CD14-positive monocyte (primary cell): ENCODE data around the gene CHRNA9. TPM values are rescaled to one million over a fixed set of nuclear protein-coding genes. Genes with fewer than 3 reads are reported as not detected.

Source experiments
- DNase-seq, 3 donors: peaks; one replicate each; pipeline ENCODE4 v3.0.0-alpha.2; 2011 to 2022
- H2AFZ ChIP-seq: 2 replicates; pipeline ENCODE4 v1.6.0; 2012; ENCODE audit warnings: mild to moderate bottlenecking, low read depth, low read length, inconsistent platforms; ENCODE audit not compliant: insufficient read depth, poor library complexity, severe bottlenecking
- H3K27ac ChIP-seq, 2 donors: 1 replicate in 1 of 2; 2 replicates in 1 of 2; pipeline ENCODE4 v1.5.1; 2012 to 2013; ENCODE audit warnings: low read length in 2 of 2, control low read depth in 1 of 2, inconsistent platforms in 1 of 2, low read depth in 1 of 2, mild to moderate bottlenecking in 1 of 2
- H3K27me3 ChIP-seq, 2 donors: one replicate each; pipeline versions ENCODE4 v1.6.0 to v1.6.1; 2011 to 2013; ENCODE audit warnings: low read length in 2 of 2; ENCODE audit not compliant: control insufficient read depth in 2 of 2, insufficient read depth in 2 of 2
- H3K36me3 ChIP-seq, 2 donors: replicated peaks in 1 of 2; 1 replicate in 1 of 2; 2 replicates in 1 of 2; pipeline versions ENCODE4 v1.5.1 to v1.6.1; 2012 to 2013; ENCODE audit warnings: low read length in 2 of 2, control low read depth in 1 of 2, inconsistent platforms in 1 of 2, mild to moderate bottlenecking in 1 of 2; ENCODE audit not compliant: insufficient read depth in 2 of 2, control insufficient read depth in 1 of 2
- H3K4me1 ChIP-seq, 2 donors: 1 replicate in 1 of 2; 2 replicates in 1 of 2; pipeline versions ENCODE4 v1.5.1 to v1.6.1; 2012 to 2013; ENCODE audit warnings: low read length in 2 of 2, control low read depth in 1 of 2, inconsistent platforms in 1 of 2, mild to moderate bottlenecking in 1 of 2, moderate library complexity in 1 of 2; ENCODE audit not compliant: insufficient read depth in 2 of 2, control insufficient read depth in 1 of 2
- H3K4me2 ChIP-seq: replicated peaks from 2 replicates; pipeline ENCODE3; 2012; ENCODE audit warnings: low read length, moderate library complexity, mild to moderate bottlenecking; ENCODE audit not compliant: poor library complexity, severe bottlenecking; ENCODE audit errors: extremely low read depth
- H3K4me3 ChIP-seq, 3 experiments: fragments of 200-600 bp in 1 of 3; sonication (generic) in 1 of 3; replicated peaks in 1 of 3; 1 replicate in 2 of 3; 2 replicates in 1 of 3; pipeline ENCODE4 v1.5.1; 2011 to 2013; ENCODE audit warnings: low read length in 3 of 3, mild to moderate bottlenecking in 3 of 3, control low read depth in 2 of 3, low read depth in 2 of 3, inconsistent platforms in 1 of 3, moderate library complexity in 1 of 3
- H3K79me2 ChIP-seq: 2 replicates; pipeline ENCODE4 v1.6.0; 2012; ENCODE audit warnings: mild to moderate bottlenecking, control low read depth, inconsistent platforms, low read length, moderate library complexity; ENCODE audit not compliant: insufficient read depth
- H3K9ac ChIP-seq: 2 replicates; pipeline ENCODE4 v1.6.0; 2017; ENCODE audit warnings: low read length, mild to moderate bottlenecking; ENCODE audit not compliant: insufficient read depth, poor library complexity, severe bottlenecking
- H3K9me3 ChIP-seq, 2 donors: replicated peaks in 1 of 2; 1 replicate in 1 of 2; 2 replicates in 1 of 2; pipeline versions ENCODE4 v1.5.1 to v1.6.1; 2012 to 2013; ENCODE audit warnings: low read length in 2 of 2, control low read depth in 1 of 2; ENCODE audit not compliant: control insufficient read depth in 1 of 2, insufficient read depth in 1 of 2
- H4K20me1 ChIP-seq: 2 replicates; pipeline ENCODE4 v1.6.0; 2012; ENCODE audit warnings: mild to moderate bottlenecking, low read length, control low read depth, moderate library complexity; ENCODE audit not compliant: insufficient read depth
- H3K27ac Mint-ChIP-seq, 7 donors: one replicate each; pipeline ENCODE4 v1.8.0; 2020; ENCODE audit warnings: mild to moderate bottlenecking in 7 of 7, mixed read lengths in 7 of 7, moderate library complexity in 6 of 7, inconsistent platforms in 2 of 7
- H3K27me3 Mint-ChIP-seq, 3 donors: one replicate each; pipeline ENCODE4 v1.8.0; 2021 to 2022; ENCODE audit warnings: low read depth in 3 of 3, mild to moderate bottlenecking in 3 of 3, mixed read lengths in 3 of 3, moderate library complexity in 3 of 3, inconsistent platforms in 1 of 3
- H3K36me3 Mint-ChIP-seq, 2 donors: one replicate each; pipeline ENCODE4 v1.8.0; 2020; ENCODE audit warnings: mixed read lengths in 2 of 2, inconsistent platforms in 1 of 2, mild to moderate bottlenecking in 1 of 2
- H3K4me1 Mint-ChIP-seq: one replicate; pipeline ENCODE4 v1.8.0; 2020; ENCODE audit warnings: mild to moderate bottlenecking, mixed read lengths
- H3K4me3 Mint-ChIP-seq, 2 donors: one replicate each; pipeline ENCODE4 v1.8.0; 2020; ENCODE audit warnings: mild to moderate bottlenecking in 2 of 2, mixed read lengths in 2 of 2, moderate library complexity in 1 of 2
- H3K9me3 Mint-ChIP-seq, 7 donors: one replicate each; pipeline ENCODE4 v1.8.0; 2020 to 2022; ENCODE audit warnings: mixed read lengths in 7 of 7, mild to moderate bottlenecking in 6 of 7, moderate library complexity in 6 of 7, inconsistent platforms in 2 of 7
- CTCF ChIP-seq: fragments of 200-600 bp; IDR thresholded peaks from one replicate; pipeline ENCODE4 v1.8.0; 2022; ENCODE audit warnings: antibody characterized with exemption, mild to moderate bottlenecking
- WGBS: methylation state at CpG from one replicate; pipeline ENCODE4 v1.1.5; 2013; ENCODE audit warnings: missing lambda C conversion rate; ENCODE audit not compliant: insufficient coverage; 5-methylcytosine and 5-hydroxymethylcytosine counted together
- intact Hi-C, 2 donors: fragments of 100-400 bp; cut with micrococcal nuclease; formaldehyde crosslinking; loops; one replicate each; pipeline versions ENCODE4 v1.15.0 to v1.15.1; 2023
- polyA plus RNA-seq, 3 donors: library from polyadenylated mRNA; depleted of rRNA in 1 of 3; unstranded in 2 of 3; stranded (reverse) in 1 of 3; fragments of 300-500 nt in 2 of 3; fragments of >200 nt in 1 of 3; fragmentation: Illumina TruSeq in 2 of 3; gene quantifications; 1 replicate in 2 of 3; 2 replicates in 1 of 3; pipeline ENCODE4 v1.2.3, GENCODE V29; 2012 to 2021

CHRNA9 gene
- polyA plus RNA-seq, 3 donors = not detected

DNA sequence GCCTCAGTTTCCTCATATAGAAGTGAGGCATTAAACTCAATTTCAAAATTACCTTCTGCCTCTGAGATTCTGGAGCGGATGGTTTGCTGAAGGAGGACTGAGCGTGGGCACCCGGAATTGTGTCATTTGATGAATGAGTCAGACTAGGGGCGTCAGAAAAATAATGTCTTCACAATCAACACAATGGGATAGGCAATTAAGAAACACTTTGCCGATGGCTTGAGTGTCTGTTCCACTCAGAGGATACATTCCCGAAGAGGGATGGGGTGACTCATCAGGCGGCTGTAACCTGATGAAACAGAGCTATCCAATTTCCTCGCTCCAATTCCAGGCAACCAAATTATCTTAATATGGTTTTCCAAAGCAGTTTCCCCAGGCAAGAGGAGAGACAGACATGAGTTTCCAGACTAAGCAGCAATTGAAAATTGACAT lies 1.2 kb upstream of the CHRNA9 start:
- H3K9me3 Mint-ChIP-seq = no peaks in the 10 kb centered on the region
- Histone ChIP-seq H3K9ac (no peak overlapping the region), H3K27me3 (no peaks in the 10 kb centered on the region), H3K27ac (no peak overlapping the region), H4K20me1 (no peaks in the 10 kb centered on the region), H3K36me3 (no peaks in the 10 kb centered on the region), H3K4me1 (no peaks in the 10 kb centered on the region), H3K4me2 (no peak overlapping the region), H2AFZ (no peak overlapping the region), H3K4me3 (no peak overlapping the region), H3K79me2 (no peaks in the 10 kb centered on the region), H3K9me3 (no peaks in the 10 kb centered on the region)
- DNase-seq = no peak
- 93% methylated on average over 2 of the region's 8 CpGs for WGBS
- no peak overlapping the region for H3K4me3 Mint-ChIP-seq
- intact Hi-C loops = no loop called here
- no peaks in the 10 kb centered on the region for H3K4me1 Mint-ChIP-seq
- no peak overlapping the region for H3K27ac Mint-ChIP-seq
- no peaks in the 10 kb centered on the region for H3K36me3 Mint-ChIP-seq
- no peaks in the 10 kb centered on the region for H3K27me3 Mint-ChIP-seq
- TF ChIP-seq CTCF = no peak

GRCh38 chr4:40335525-40335894 lies 377 bp downstream of the CHRNA9 start:
- Histone ChIP-seq H3K79me2 (no peaks in the 10 kb centered on the region), H3K4me2 (no peak overlapping the region), H3K9ac (no peak overlapping the region), H3K27ac (no peak overlapping the region), H3K9me3 (no peaks in the 10 kb centered on the region), H3K4me3 (no peak overlapping the region), H3K36me3 (no peaks in the 10 kb centered on the region), H3K27me3 (no peaks in the 10 kb centered on the region), H2AFZ (no peak overlapping the region), H3K4me1 (no peaks in the 10 kb centered on the region), H4K20me1 (no peaks in the 10 kb centered on the region)
- intact Hi-C loops = no loop called here
- DNase-seq = no peak
- Mint-ChIP-seq H3K4me1 (peaks cover 3% of the 10 kb centered on the region), H3K9me3 (no peaks in the 10 kb centered on the region), H3K27me3 (no peaks in the 10 kb centered on the region), H3K27ac (no peak overlapping the region), H3K4me3 (no peak overlapping the region), H3K36me3 (no peaks in the 10 kb centered on the region)
- no peak for TF ChIP-seq CTCF
- WGBS = no CpG with 5 or more reads among the region's 4 CpGs
